ENCODE measurements around the gene KCNJ6.

The KCNJ6 gene

GRCh38 chr21:37805266-37805665, 111.0 kb downstream of the KCNJ6 start:
- peak overlapping the region; percentile 94 for H3K27ac ChIP-seq
- TF ChIP-seq CTCF (IDR thresholded peaks at IDR 0.05): no peak
- H3K9me3 ChIP-seq: no peaks in the 10 kb centered on the region
- peaks cover 6% of the 10 kb centered on the region for H3K27me3 ChIP-seq
- H3K4me3 ChIP-seq (ENCODE audit: low read depth in 1 of 2, low read length in 1 of 2): peak overlapping the region in 1 of 2 experiments; percentile 36
- no peaks in the 10 kb centered on the region for H3K36me3 ChIP-seq
- peaks cover 36 to 53% of the 10 kb centered on the region in 2 experiments for H3K4me1 ChIP-seq (ENCODE audit: control insufficient read depth in 1 of 2, insufficient read depth in 1 of 2, low read depth in 1 of 2, low read length in 1 of 2)

- H3K27me3 ChIP-seq: peaks cover 6% of the 10 kb centered on the region
- TF ChIP-seq CTCF (IDR thresholded peaks at IDR 0.05): no peak
- no peaks in the 10 kb centered on the region for H3K36me3 ChIP-seq
- H3K27ac ChIP-seq: peak overlapping the region; percentile 94
- no peaks in the 10 kb centered on the region for H3K9me3 ChIP-seq
- peaks cover 36 to 53% of the 10 kb centered on the region in 2 experiments for H3K4me1 ChIP-seq (ENCODE audit: control insufficient read depth in 1 of 2, insufficient read depth in 1 of 2, low read depth in 1 of 2, low read length in 1 of 2)
- H3K4me3 ChIP-seq (ENCODE audit: low read depth in 1 of 2, low read length in 1 of 2): peak overlapping the region in 1 of 2 experiments; percentile 39
These were observed 112.3 kb downstream of the KCNJ6 start for GRCh38 chr21:37804001-37804400.

GRCh38 chr21:37803101-37803651, 113.1 kb downstream of the KCNJ6 start:
- peaks cover 36 to 53% of the 10 kb centered on the region in 2 experiments for H3K4me1 ChIP-seq (ENCODE audit: control insufficient read depth in 1 of 2, insufficient read depth in 1 of 2, low read depth in 1 of 2, low read length in 1 of 2)
- H3K27ac ChIP-seq: peak overlapping the region; percentile 94
- H3K4me3 ChIP-seq (ENCODE audit: low read depth in 1 of 2, low read length in 1 of 2): peak overlapping the region in 1 of 2 experiments; percentile 39
- peaks cover 6% of the 10 kb centered on the region for H3K27me3 ChIP-seq
- no peaks in the 10 kb centered on the region for H3K9me3 ChIP-seq
- no peak for TF ChIP-seq CTCF (IDR thresholded peaks at IDR 0.05)
- H3K36me3 ChIP-seq: no peaks in the 10 kb centered on the region

DNA sequence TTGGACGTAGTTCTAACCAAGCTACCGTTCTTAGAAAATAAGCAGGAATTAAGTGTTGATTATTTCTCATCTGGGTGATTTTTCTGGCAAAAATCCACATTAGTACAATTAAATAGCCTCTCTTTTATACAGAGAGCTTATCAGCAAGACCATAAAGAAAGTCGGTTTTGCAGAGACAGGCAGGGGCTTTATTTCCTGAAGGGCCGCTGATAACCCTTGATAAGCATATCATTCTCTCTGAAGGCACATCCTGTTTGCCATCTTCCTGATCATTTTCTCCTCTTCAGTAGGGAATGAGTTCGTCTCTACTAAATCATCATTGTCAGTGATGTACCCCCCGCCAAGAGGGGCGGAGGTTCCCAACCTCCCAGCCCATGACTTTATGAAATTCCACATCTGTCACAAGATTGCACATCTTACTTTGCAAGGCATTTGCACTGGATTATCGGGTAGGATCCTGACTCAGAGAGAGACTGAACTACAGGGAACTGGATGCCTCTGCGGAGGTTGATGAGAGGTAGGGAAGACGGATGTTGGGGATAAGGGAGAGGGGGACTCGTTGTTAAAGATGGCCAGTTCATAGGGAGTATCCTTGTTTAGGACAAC, 115.7 kb downstream of the KCNJ6 start:
- Histone ChIP-seq H3K4me1 (ENCODE audit: control insufficient read depth in 1 of 2, insufficient read depth in 1 of 2, low read depth in 1 of 2, low read length in 1 of 2) (peaks cover 27 to 31% of the 10 kb centered on the region in 2 experiments), H3K4me3 (ENCODE audit: low read depth in 1 of 2, low read length in 1 of 2) (no peak overlapping the region), H3K27ac (no peak overlapping the region), H3K9me3 (no peaks in the 10 kb centered on the region), H3K36me3 (no peaks in the 10 kb centered on the region), H3K27me3 (peaks cover 6% of the 10 kb centered on the region)
- TF ChIP-seq CTCF (IDR thresholded peaks at IDR 0.05): no peak

- H3K36me3 ChIP-seq: no peaks in the 10 kb centered on the region
- peaks cover 22 to 26% of the 10 kb centered on the region in 2 experiments for H3K4me1 ChIP-seq (ENCODE audit: control insufficient read depth in 1 of 2, insufficient read depth in 1 of 2, low read depth in 1 of 2, low read length in 1 of 2)
- H3K27me3 ChIP-seq: peaks cover 6% of the 10 kb centered on the region
- H3K9me3 ChIP-seq: no peaks in the 10 kb centered on the region
- no peak for TF ChIP-seq CTCF (IDR thresholded peaks at IDR 0.05)
- H3K4me3 ChIP-seq (ENCODE audit: low read depth in 1 of 2, low read length in 1 of 2): no peak overlapping the region
- H3K27ac ChIP-seq: no peak overlapping the region
These were observed 116.2 kb downstream of the KCNJ6 start for GRCh38 chr21:37800057-37800455.
